Omental fat pad (tissue), 4 donors: ENCODE results near the gene HNRNPF. TPM values are rescaled to one million over a fixed set of nuclear protein-coding genes. Genes with fewer than 3 reads are reported as not detected.
"Not testable (repeated sequence)": the region's sequence is repeated elsewhere in the genome, so short reads cannot be mapped to it uniquely, and the experiment has no call there.

Source experiments
- ATAC-seq: fragments of 150-250 bp; one replicate; pipeline ENCODE4 v1.9.1; 2016; ENCODE audit warnings: mild to moderate bottlenecking, moderate library complexity; ENCODE audit not compliant: low FRiP score
- DNase-seq: peaks from one replicate; pipeline ENCODE4 v3.0.0-alpha.2; 2019; ENCODE audit warnings: low spot score
- total RNA-seq, 4 donors: library from RNA; depleted of rRNA; stranded (reverse); fragments of >200 nt; gene quantifications; one replicate each; pipeline ENCODE4 v1.1.0, GENCODE V29; 2016
- TF ChIP-seq, protein P1 (sequence below), 3 donors: fragments of 450-650 bp; IDR thresholded peaks; one replicate each; pipeline ENCODE4 v1.5.1; 2016 to 2017; ENCODE audit warnings: antibody characterized with exemption in 3 of 3, mild to moderate bottlenecking in 3 of 3, moderate library complexity in 2 of 3

The HNRNPF gene
- total RNA-seq = 100 to 1,000 TPM; 140 to 345 (median 164) TPM

- DNase-seq (peak; percentile 73), ATAC-seq (peak; percentile 94)
- TF ChIP-seq, protein P1, sequence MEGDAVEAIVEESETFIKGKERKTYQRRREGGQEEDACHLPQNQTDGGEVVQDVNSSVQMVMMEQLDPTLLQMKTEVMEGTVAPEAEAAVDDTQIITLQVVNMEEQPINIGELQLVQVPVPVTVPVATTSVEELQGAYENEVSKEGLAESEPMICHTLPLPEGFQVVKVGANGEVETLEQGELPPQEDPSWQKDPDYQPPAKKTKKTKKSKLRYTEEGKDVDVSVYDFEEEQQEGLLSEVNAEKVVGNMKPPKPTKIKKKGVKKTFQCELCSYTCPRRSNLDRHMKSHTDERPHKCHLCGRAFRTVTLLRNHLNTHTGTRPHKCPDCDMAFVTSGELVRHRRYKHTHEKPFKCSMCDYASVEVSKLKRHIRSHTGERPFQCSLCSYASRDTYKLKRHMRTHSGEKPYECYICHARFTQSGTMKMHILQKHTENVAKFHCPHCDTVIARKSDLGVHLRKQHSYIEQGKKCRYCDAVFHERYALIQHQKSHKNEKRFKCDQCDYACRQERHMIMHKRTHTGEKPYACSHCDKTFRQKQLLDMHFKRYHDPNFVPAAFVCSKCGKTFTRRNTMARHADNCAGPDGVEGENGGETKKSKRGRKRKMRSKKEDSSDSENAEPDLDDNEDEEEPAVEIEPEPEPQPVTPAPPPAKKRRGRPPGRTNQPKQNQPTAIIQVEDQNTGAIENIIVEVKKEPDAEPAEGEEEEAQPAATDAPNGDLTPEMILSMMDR (IDR thresholded peaks at IDR 0.05) = no peak
These were observed at the start of gene HNRNPF for GRCh38 chr10:43408710-43409384. TSS of gene HNRNPF (minus strand) at chr10:43409186. CDS start at chr10:43387884, 21,302 bp downstream.

- DNase-seq = no peak
- TF ChIP-seq, protein P1 (IDR thresholded peaks at IDR 0.05) = no peak
- no peak for ATAC-seq
These were observed 49.2 kb upstream of the HNRNPF start for GRCh38 chr10:43458227-43458626.

DNA sequence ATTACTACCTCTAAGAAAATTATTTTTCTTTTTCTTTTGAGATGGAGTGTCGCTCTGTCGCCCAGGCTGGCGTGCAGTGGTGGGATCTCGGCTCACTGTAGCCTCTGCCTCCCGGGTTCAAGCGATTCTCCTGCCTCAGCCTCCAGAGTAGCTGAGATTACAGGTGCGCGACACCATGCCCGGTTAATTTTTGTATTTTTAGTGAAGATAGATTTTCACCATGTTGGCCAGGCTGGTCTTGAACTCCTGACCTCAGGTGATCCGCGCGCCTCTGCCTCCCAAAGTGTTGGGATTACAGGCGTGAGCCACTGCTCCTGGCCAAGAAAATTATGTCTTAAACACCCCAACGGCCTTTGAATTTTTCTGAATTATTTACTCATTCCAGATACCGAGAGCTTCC is 47.6 kb upstream of the HNRNPF start:
- not testable (repeated sequence) for DNase-seq, ATAC-seq

GRCh38 chr10:43454025-43454424 is 45.0 kb upstream of the HNRNPF start:
- DNase-seq, ATAC-seq: not testable (repeated sequence)

- DNase-seq (no peak), ATAC-seq (no peak)
- TF ChIP-seq, protein P1 (IDR thresholded peaks at IDR 0.05) = no peak
These were observed 44.4 kb upstream of the HNRNPF start for GRCh38 chr10:43453266-43453831.

DNA sequence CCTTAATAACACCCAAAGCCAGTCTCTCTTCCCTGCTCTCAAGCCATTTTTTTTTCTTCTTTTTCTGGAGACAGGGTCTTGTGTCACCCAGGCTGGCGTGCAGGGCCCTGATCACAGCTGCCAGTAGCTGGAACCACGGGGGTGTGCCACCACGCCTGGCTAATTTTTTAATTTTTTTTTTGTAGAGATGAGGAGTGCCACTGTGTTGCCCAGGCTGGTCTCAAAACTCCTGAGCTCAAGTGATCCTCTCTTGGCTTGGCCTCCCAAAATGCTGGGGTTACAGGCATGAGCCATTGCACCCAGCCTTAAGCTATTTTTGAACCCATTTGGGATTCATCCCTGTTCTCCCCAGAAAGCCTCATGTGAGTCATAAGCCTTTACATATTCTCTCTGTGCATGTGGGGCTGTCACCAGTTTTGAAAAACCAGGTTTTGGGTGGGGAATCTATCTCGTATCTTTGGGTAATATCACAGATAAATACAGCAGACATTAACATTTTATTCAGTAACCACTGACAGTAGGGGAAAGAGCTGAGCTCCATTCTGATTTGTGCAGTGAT is 43.4 kb upstream of the HNRNPF start:
- DNase-seq (no peak), ATAC-seq (no peak)
- TF ChIP-seq, protein P1 (IDR thresholded peaks at IDR 0.05) = no peak

DNA sequence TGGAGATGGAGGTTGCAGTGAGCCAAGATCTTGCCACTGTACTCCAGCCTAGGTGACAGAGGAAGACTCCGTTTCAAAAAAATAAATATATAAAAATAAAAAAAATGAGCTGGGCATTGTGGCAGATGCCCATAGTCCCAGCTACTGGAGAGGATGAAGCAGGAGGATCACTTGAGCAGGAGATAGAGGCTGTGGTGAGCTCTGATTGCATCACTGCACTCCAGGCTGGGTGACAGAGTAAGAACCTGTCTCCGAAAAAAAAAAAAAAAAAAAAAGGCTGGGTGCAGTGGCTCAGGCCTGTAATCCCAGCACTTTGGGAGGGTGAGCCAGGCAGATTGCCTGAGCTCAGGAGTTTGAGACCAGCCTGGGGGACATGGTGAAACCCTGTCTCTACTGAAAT is 39.8 kb upstream of the HNRNPF start:
- no peak for ATAC-seq
- no peak for DNase-seq
- TF ChIP-seq, protein P1 (IDR thresholded peaks at IDR 0.05) = no peak

GRCh38 chr10:43446219-43447017 is 37.4 kb upstream of the HNRNPF start:
- not testable (repeated sequence) for DNase-seq, ATAC-seq
